ENCODE results near the gene CMIP. TPM values are rescaled to one million over a fixed set of nuclear protein-coding genes. Genes with fewer than 3 reads are reported as not detected.

The CMIP gene
- total RNA-seq, 4 donors from 2014 or later = 15.5 to 65.9 (median 20.2) TPM

DNA sequence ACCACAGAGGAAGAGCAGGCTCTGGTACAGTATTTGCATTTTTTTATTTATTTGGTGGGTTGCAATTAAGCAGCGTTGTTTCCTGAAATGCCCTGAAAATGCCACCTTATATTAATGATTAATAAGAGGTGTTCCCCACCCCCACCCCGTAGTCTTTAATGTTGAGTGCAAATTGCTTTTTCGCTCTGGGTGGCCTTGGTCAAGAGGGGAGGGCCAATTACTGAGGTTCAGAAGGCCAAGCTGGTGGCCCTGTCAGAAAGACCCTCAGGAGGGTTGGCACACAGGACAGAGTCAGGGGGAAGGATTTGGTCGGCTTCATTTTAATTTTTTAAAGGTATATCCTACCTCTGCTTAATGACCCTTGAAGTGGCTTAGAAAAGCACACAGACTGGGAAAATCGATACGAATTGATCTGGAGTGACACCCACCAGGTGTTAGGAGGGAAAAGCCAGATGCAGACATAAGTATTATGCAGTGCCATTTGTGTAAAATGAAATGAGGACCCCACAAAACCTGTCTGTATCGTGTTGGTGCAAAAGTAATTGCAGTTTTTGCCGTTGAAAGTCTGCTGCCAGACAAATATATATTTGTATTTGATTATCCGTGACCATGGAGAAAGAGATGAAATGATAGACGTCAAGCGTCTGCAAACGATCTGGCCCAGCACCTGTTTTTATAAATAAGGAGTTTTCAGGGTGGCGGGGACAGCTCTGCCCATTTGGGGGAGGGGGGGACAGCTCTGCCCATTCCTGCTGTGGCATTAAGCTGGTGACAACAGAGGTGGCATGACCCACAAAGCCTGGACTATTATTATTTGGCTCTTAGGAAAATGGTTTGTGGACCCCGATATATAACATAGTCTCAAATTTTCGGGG is 190.7 kb downstream of the CMIP start:
- intact Hi-C loops (cut with DNase I) = no loop called here
- no peak for TF ChIP-seq POLR2A (IDR thresholded peaks at IDR 0.05)
- TF ChIP-seq, protein P1, sequence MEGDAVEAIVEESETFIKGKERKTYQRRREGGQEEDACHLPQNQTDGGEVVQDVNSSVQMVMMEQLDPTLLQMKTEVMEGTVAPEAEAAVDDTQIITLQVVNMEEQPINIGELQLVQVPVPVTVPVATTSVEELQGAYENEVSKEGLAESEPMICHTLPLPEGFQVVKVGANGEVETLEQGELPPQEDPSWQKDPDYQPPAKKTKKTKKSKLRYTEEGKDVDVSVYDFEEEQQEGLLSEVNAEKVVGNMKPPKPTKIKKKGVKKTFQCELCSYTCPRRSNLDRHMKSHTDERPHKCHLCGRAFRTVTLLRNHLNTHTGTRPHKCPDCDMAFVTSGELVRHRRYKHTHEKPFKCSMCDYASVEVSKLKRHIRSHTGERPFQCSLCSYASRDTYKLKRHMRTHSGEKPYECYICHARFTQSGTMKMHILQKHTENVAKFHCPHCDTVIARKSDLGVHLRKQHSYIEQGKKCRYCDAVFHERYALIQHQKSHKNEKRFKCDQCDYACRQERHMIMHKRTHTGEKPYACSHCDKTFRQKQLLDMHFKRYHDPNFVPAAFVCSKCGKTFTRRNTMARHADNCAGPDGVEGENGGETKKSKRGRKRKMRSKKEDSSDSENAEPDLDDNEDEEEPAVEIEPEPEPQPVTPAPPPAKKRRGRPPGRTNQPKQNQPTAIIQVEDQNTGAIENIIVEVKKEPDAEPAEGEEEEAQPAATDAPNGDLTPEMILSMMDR (IDR thresholded peaks at IDR 0.05) = no peak
- H3K4me3 ChIP-seq (replicated peaks in 1 of 3) = no peak overlapping the region
- no peaks in the 10 kb centered on the region for H3K9me3 ChIP-seq
- H3K27me3 ChIP-seq = no peaks in the 10 kb centered on the region
- H3K36me3 ChIP-seq = no peaks in the 10 kb centered on the region
- WGBS, 2 donors = 84 to 87% methylated on average over 15 of the region's 15 CpGs
- no peak for DNase-seq
- peaks cover 3 to 21% of the 10 kb centered on the region in 2 donors for H3K4me1 ChIP-seq
- no peak overlapping the region for H3K27ac ChIP-seq

DNA sequence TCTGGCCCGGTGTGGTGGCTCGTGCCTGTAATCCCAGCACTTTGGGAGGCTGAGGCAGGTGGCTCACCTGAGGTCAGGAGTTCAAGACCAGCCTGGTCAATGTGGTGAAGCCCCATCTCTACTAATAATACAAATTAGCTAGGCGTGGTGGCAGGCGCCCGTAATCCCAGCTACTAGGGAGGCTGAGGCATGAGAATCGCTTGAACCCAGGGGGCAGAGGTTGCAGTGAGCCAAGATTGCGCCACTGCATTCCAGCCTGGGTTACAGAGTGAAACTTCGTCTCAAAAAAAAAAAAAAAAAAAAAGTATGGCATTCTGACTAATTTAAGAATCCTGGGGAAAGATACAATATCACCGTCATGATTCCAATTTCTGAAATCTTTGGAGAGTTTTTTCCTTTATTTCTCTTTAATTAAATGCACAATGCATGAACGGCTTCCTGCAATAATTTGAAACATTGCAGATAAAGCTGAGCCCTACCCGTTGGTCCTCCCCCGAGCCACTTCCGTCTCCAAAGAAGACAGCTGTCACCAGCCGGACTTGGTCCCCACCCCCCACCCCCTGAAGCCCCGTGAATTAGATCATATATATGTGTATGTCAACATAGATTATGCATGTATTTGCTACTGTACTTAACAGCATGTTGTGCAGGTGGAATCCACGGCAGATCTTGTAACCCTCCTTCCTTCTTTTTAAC is 191.8 kb downstream of the CMIP start:
- Histone ChIP-seq H3K27me3 (no peaks in the 10 kb centered on the region), H3K4me3 (replicated peaks in 1 of 3) (no peak overlapping the region), H3K36me3 (no peaks in the 10 kb centered on the region), H3K9me3 (no peaks in the 10 kb centered on the region), H3K4me1 (peaks cover 2 to 15% of the 10 kb centered on the region in 2 donors), H3K27ac (no peak overlapping the region)
- no peak for DNase-seq
- no peak for TF ChIP-seq POLR2A (IDR thresholded peaks at IDR 0.05)
- TF ChIP-seq, protein P1 (IDR thresholded peaks at IDR 0.05) = no peak
- intact Hi-C loops (cut with DNase I) = no loop called here
- 82 to 86% methylated on average over 16 of the region's 16 CpGs for WGBS, 2 donors

DNA sequence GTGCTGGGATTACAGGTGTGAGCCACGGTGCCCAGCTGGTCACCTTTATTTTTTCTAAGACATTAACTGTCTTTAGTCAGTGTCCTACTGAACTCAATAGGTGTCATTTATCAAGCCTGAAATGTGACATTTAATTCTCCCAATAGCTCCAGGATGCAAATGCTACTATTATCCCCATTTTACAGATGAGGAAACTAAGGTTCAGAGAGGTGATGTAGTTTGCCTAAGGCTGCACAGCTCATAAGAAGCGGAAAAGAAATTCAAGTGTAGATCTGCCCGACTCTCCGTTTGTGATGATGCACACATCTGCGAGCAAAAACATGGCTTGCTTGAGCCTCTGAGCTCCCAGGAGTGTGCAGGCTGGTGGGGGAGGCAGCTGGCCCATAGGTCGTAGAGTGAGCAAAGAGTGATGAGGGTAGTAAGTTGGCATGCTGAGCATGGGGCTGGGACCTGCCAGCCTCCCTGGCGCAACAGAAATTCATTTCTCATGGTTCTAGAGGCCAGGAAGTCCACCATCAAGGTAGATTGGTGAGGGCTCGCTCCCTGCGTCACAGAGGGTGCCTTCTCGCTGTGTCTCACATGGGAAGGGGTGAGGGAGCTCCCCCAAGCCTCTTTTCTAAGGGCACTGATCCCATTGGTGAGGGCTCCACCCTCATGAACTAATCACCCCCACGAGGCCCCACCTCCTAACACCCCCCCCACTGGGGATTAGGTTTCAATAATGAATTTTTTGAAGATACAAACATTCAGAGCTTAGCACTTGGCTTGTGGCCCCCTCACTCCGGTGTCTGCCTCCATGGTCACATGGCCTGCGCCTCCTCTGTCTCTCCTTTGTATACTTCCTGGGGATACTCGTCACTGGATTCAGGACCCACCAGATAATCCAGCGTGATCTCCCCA is 193.0 kb downstream of the CMIP start:
- intact Hi-C loops (cut with DNase I) = no loop called here
- H3K36me3 ChIP-seq = no peaks in the 10 kb centered on the region
- no peak overlapping the region for H3K4me3 ChIP-seq (replicated peaks in 1 of 3)
- TF ChIP-seq, protein P1 (IDR thresholded peaks at IDR 0.05) = no peak
- TF ChIP-seq POLR2A (IDR thresholded peaks at IDR 0.05) = no peak
- 89 to 93% methylated on average over 15 of the region's 15 CpGs for WGBS, 2 donors
- DNase-seq = no peak
- no peak overlapping the region for H3K27ac ChIP-seq
- peaks cover 2 to 15% of the 10 kb centered on the region in 2 donors for H3K4me1 ChIP-seq
- H3K27me3 ChIP-seq = no peaks in the 10 kb centered on the region
- H3K9me3 ChIP-seq = no peaks in the 10 kb centered on the region

DNA sequence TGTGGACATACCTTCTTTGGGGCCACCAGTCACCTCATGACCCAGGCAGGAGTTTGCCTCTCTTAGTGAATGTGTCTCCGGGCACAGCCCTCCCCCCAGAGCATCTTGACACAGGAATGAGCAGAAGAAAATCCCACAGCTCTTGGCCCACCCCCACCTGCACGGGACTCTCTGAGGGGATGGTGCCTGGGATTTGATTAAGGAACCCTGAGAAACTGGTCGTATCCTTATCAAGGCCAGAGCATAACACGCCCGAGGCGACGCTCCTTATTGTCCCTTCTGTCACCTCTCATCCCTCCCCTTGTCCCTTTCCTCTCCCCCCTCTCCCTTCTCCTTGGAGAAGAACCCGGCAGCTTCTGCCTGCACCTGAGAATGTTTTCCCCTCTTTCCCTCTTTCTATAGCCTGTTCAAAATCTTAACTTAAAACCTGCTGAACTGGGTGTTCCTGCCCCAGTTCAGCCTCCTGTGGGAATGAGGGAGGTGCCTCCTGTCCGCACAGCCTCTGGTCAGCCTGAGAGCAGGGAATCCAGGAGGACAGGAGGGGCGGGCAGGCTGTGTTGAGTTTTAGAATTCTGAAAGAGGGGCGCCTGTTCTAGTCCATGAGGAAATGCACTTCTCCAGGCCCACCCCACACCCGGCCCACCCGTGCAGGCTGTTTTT is 193.8 kb downstream of the CMIP start:
- DNase-seq = no peak
- H3K27ac ChIP-seq = no peak overlapping the region
- H3K27me3 ChIP-seq = no peaks in the 10 kb centered on the region
- WGBS, 2 donors = 83 to 87% methylated on average over 13 of the region's 13 CpGs
- H3K36me3 ChIP-seq = no peaks in the 10 kb centered on the region
- H3K4me3 ChIP-seq (replicated peaks in 1 of 3) = no peak overlapping the region
- peaks cover 2 to 10% of the 10 kb centered on the region in 2 donors for H3K4me1 ChIP-seq
- no peaks in the 10 kb centered on the region for H3K9me3 ChIP-seq
- TF ChIP-seq, protein P1 (IDR thresholded peaks at IDR 0.05) = no peak
- TF ChIP-seq POLR2A (IDR thresholded peaks at IDR 0.05) = no peak
- intact Hi-C loops (cut with DNase I) = no loop called here

Measured in thyroid gland (tissue), 4 donors.